H1 (cell line): ENCODE results near the gene CUBN. TPM values are rescaled to one million over a fixed set of nuclear protein-coding genes. Genes with fewer than 3 reads are reported as not detected.

ENCODE experiments used
- CTCF ChIA-PET: fragments of 300-600 bp; sonication (Branson Sonifier 250); formaldehyde crosslinking; loops from one replicate; lab custom pipeline; 2021; ENCODE audit not compliant: partially characterized antibody; lab: Charles Lee
- POLR2A ChIA-PET: fragments of 300-600 bp; sonication (Branson Sonifier 250); formaldehyde crosslinking; loops from one replicate; lab custom pipeline; 2021; ENCODE audit warnings: inconsistent platforms; ENCODE audit not compliant: partially characterized antibody; lab: Charles Lee
- DNase-seq, 2 experiments: peaks; one replicate each; pipeline versions ENCODE4 v3.0.0 to v3.0.0-alpha.2; 2010 to 2022; ENCODE audit warnings: low spot score in 2 of 2, low read depth in 1 of 2, mixed read lengths in 1 of 2
- FAIRE-seq: peaks from 2 replicates; lab custom pipeline; 2011; peaks lifted over from hg19 to GRCh38; lab: Jason Lieb, UNC
- H2AFZ ChIP-seq: 2 replicates; pipeline ENCODE4 v1.8.1; 2012; ENCODE audit warnings: low read length, inconsistent platforms
- H2AK5ac ChIP-seq: 2 replicates; pipeline ENCODE4 v1.6.1; 2013; ENCODE audit warnings: low read depth, low read length
- H2BK120ac ChIP-seq: replicated peaks from 2 replicates; pipeline ENCODE3; 2013; ENCODE audit warnings: low read depth, low read length, inconsistent platforms
- H2BK12ac ChIP-seq: 2 replicates; pipeline ENCODE4 v1.6.1; 2013; ENCODE audit warnings: low read depth, low read length
- H2BK15ac ChIP-seq: 2 replicates; pipeline ENCODE4 v1.6.1; 2013; ENCODE audit warnings: low read length
- H2BK20ac ChIP-seq: 2 replicates; pipeline ENCODE4 v1.6.1; 2013; ENCODE audit warnings: low read length
- H2BK5ac ChIP-seq: 2 replicates; pipeline ENCODE4 v1.6.1; 2013; ENCODE audit warnings: low read depth, low read length
- H3K14ac ChIP-seq: 2 replicates; pipeline ENCODE4 v1.6.1; 2013; ENCODE audit warnings: inconsistent platforms; ENCODE audit not compliant: insufficient read length
- H3K18ac ChIP-seq: 2 replicates; pipeline ENCODE4 v1.6.1; 2013; ENCODE audit warnings: low read length; ENCODE audit errors: extremely low read depth
- H3K23ac ChIP-seq: 2 replicates; pipeline ENCODE4 v1.6.1; 2013; ENCODE audit warnings: inconsistent platforms; ENCODE audit not compliant: insufficient read length
- H3K23me2 ChIP-seq: 2 replicates; pipeline ENCODE4 v1.6.1; 2013; ENCODE audit warnings: low read depth, low read length
- H3K27ac ChIP-seq: 2 replicates; pipeline ENCODE4 v1.6.1; 2011; ENCODE audit warnings: low read depth, low read length, inconsistent platforms
- H3K27me3 ChIP-seq, 4 experiments: replicated peaks in 1 of 4; 1 replicate in 1 of 4; 2 replicates in 3 of 4; pipeline versions ENCODE4 v1.6.1 to v1.8.1; 2011 to 2013; ENCODE audit warnings: low read length in 3 of 4, mild to moderate bottlenecking in 3 of 4, inconsistent platforms in 2 of 4, mixed read lengths in 2 of 4, moderate library complexity in 1 of 4; ENCODE audit not compliant: control insufficient read depth in 3 of 4, insufficient read depth in 3 of 4; ENCODE audit errors: extremely low read depth in 1 of 4
- H3K36me3 ChIP-seq, 4 experiments: 2 replicates each; pipeline versions ENCODE4 v1.6.1 to v1.8.1; 2011 to 2013; ENCODE audit warnings: mild to moderate bottlenecking in 4 of 4, low read length in 3 of 4, moderate library complexity in 2 of 4, control low read depth in 1 of 4, inconsistent platforms in 1 of 4; ENCODE audit not compliant: insufficient read depth in 4 of 4, control insufficient read depth in 2 of 4
- H3K4ac ChIP-seq: replicated peaks from 2 replicates; pipeline ENCODE3; 2013; ENCODE audit warnings: low read length, low read depth, mixed read lengths, inconsistent platforms; ENCODE audit not compliant: insufficient read length
- H3K4me1 ChIP-seq, 4 experiments: replicated peaks in 1 of 4; 1 replicate in 1 of 4; 2 replicates in 3 of 4; pipeline versions ENCODE4 v1.6.1 to v1.8.1; 2011 to 2013; ENCODE audit warnings: low read length in 3 of 4, inconsistent platforms in 2 of 4, mixed read lengths in 1 of 4; ENCODE audit not compliant: insufficient read depth in 4 of 4, control insufficient read depth in 3 of 4
- H3K4me2 ChIP-seq, 2 experiments: 2 replicates each; pipeline versions ENCODE4 v1.6.1 to v1.8.1; 2011 to 2013; ENCODE audit warnings: low read depth in 2 of 2, low read length in 2 of 2, control low read depth in 1 of 2, inconsistent platforms in 1 of 2, mild to moderate bottlenecking in 1 of 2; ENCODE audit not compliant: insufficient read depth in 1 of 2
- H3K4me3 ChIP-seq, 4 experiments: fragments of 200-600, 300-600 bp in 1 of 4; sonication (generic), shearing (Covaris generic), sonication (Bioruptor Twin) in 1 of 4; 2 replicates each; pipeline versions ENCODE4 v1.5.1 to v1.8.1; 2011 to 2016; ENCODE audit warnings: low read length in 4 of 4, low read depth in 3 of 4, control low read depth in 2 of 4, inconsistent platforms in 2 of 4, mild to moderate bottlenecking in 2 of 4, mixed read lengths in 1 of 4, moderate library complexity in 1 of 4; ENCODE audit not compliant: insufficient read depth in 2 of 4; ENCODE audit errors: extremely low read depth in 1 of 4
- H3K56ac ChIP-seq: replicated peaks from 2 replicates; pipeline ENCODE3; 2013; ENCODE audit warnings: low read depth, mild to moderate bottlenecking, mixed read lengths, low read length, inconsistent platforms; ENCODE audit not compliant: insufficient read length
- H3K79me1 ChIP-seq: 2 replicates; pipeline ENCODE4 v1.6.1; 2013; ENCODE audit warnings: low read depth, low read length, control low read depth
- H3K79me2 ChIP-seq, 2 experiments: 2 replicates each; pipeline versions ENCODE4 v1.6.1 to v1.8.1; 2012 to 2013; ENCODE audit warnings: low read length in 2 of 2, mild to moderate bottlenecking in 2 of 2, inconsistent platforms in 1 of 2; ENCODE audit not compliant: insufficient read depth in 2 of 2, control insufficient read depth in 1 of 2
- H3K9ac ChIP-seq, 4 experiments: replicated peaks in 1 of 4; 1 replicate in 1 of 4; 2 replicates in 3 of 4; pipeline versions ENCODE4 v1.6.1 to v1.8.1; 2011 to 2013; ENCODE audit warnings: low read depth in 3 of 4, low read length in 3 of 4, control low read depth in 2 of 4, mild to moderate bottlenecking in 2 of 4, moderate library complexity in 2 of 4, inconsistent platforms in 1 of 4; ENCODE audit errors: extremely low read depth in 1 of 4
- H3K9me3 ChIP-seq, 2 experiments: 2 replicates each; pipeline versions ENCODE4 v1.6.1 to v1.8.1; 2012 to 2013; ENCODE audit warnings: mild to moderate bottlenecking in 2 of 2, moderate library complexity in 2 of 2, control low read depth in 1 of 2, inconsistent platforms in 1 of 2, low read depth in 1 of 2, low read length in 1 of 2, mixed read lengths in 1 of 2; ENCODE audit not compliant: insufficient read depth in 2 of 2
- H4K20me1 ChIP-seq, 2 experiments: replicated peaks in 1 of 2; 2 replicates each; pipeline versions ENCODE3 to v1.8.1; 2011 to 2013; ENCODE audit warnings: inconsistent platforms in 2 of 2, low read length in 2 of 2, mild to moderate bottlenecking in 1 of 2; ENCODE audit not compliant: insufficient read depth in 2 of 2, control insufficient read depth in 1 of 2
- H4K5ac ChIP-seq: 2 replicates; pipeline ENCODE4 v1.6.1; 2013; ENCODE audit warnings: low read length, low read depth, mixed read lengths, inconsistent platforms; ENCODE audit not compliant: insufficient read length
- H4K8ac ChIP-seq: 2 replicates; pipeline ENCODE4 v1.8.0; 2013; ENCODE audit warnings: mild to moderate bottlenecking, moderate library complexity, low read length, inconsistent platforms; ENCODE audit not compliant: insufficient read depth; ENCODE audit errors: extremely low read depth
- H4K91ac ChIP-seq: replicated peaks from 2 replicates; pipeline ENCODE3; 2013; ENCODE audit warnings: low read length, mixed read lengths, inconsistent platforms; ENCODE audit not compliant: insufficient read length
- ASH2L ChIP-seq: fragments of 200-600, 300-600 bp; sonication (generic); IDR thresholded peaks from one replicate; pipeline ENCODE4 v1.7.1; 2017; ENCODE audit warnings: low read length
- CBX8 ChIP-seq: fragments of 300-800, 300-1000 bp; sonication (generic); IDR thresholded peaks from 2 replicates; pipeline ENCODE4 v1.7.1; 2016; ENCODE audit warnings: low read depth, low read length, borderline replicate concordance
- CHD2 ChIP-seq: IDR thresholded peaks from 2 replicates; pipeline ENCODE4 v1.6.1; 2012; ENCODE audit warnings: low read length, improper control_type of control experiment
- FOSL1 ChIP-seq: IDR thresholded peaks from 2 replicates; pipeline ENCODE4 v1.6.1; 2011; ENCODE audit warnings: mild to moderate bottlenecking, low read depth, low read length, moderate library complexity; ENCODE audit not compliant: insufficient read depth
- GTF2F1 ChIP-seq: IDR thresholded peaks from 2 replicates; pipeline ENCODE4 v1.6.1; 2012; ENCODE audit warnings: low read depth, low read length, improper control_type of control experiment, borderline replicate concordance
- MAFK ChIP-seq: IDR thresholded peaks from 2 replicates; pipeline ENCODE4 v1.6.1; 2012; ENCODE audit warnings: low read depth, mild to moderate bottlenecking, improper control_type of control experiment, low read length
- POLR2AphosphoS5 ChIP-seq: IDR thresholded peaks from 2 replicates; pipeline ENCODE4 v1.6.1; 2011; ENCODE audit warnings: low read depth, low read length
- ZNF274 ChIP-seq: IDR thresholded peaks from 2 replicates; pipeline ENCODE4 v1.7.0; 2012; ENCODE audit warnings: low read length, borderline replicate concordance; ENCODE audit errors: extremely low read depth
- polyA plus RNA-seq, 7 experiments: library from polyadenylated mRNA; depleted of rRNA in 3 of 7; stranded (reverse) in 5 of 7; unstranded in 2 of 7; fragments of >200 nt in 5 of 7; fragments of 200-250 nt in 2 of 7; gene quantifications; 1 replicate in 5 of 7; 2 replicates in 1 of 7; 4 replicates in 1 of 7; pipeline versions ENCODE4 v1.2.1 to v1.2.3, GENCODE V29; 2011 to 2013; ENCODE audit warnings: missing spikeins in 2 of 7, mixed read lengths in 2 of 7
- total RNA-seq: library from RNA; stranded (reverse); fragmentation: NEBNext Ultra II Directional; extraction: Animal tissue kit (Norgen Biotek cat#: 25700); gene quantifications from 2 replicates; pipeline ENCODE4 v1.2.1, GENCODE V29; 2021

CUBN gene
- total and polyA plus RNA-seq, 2 of the 8 experiments (the other 6 are each of a cell fraction or from before 2014, with no cell fraction given), result 0.04 to 0.08 TPM

DNA sequence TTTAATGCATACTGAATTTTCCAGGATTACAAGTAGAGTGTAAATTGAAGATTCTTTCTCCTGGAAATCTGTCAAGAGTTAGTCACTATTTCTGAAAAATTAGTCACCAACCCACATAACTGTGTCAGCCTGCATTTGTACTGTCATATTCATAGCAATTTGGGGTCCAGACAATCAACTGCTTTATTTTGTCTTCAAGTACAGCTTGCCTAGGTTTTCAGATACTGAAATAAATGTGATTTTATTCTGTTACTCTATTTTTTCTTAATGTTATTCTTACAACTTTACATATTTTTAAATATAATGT is 55.1 kb downstream of the CUBN start:
- Histone ChIP-seq H3K4me2 (no peak overlapping the region), H3K9me3 (no peaks in the 10 kb centered on the region), H3K4ac (no peak overlapping the region), H3K56ac (no peak overlapping the region), H2AK5ac (no peak overlapping the region), H3K27ac (no peak overlapping the region), H3K79me2 (no peaks in the 10 kb centered on the region), H2BK120ac (no peak overlapping the region), H4K5ac (no peak overlapping the region), H3K4me3 (no peak overlapping the region), H4K20me1 (no peaks in the 10 kb centered on the region), H2BK5ac (no peak overlapping the region), H4K8ac (no peak overlapping the region), H3K36me3 (no peaks in the 10 kb centered on the region), H3K9ac (no peak overlapping the region), H4K91ac (no peak overlapping the region), H3K23me2 (no peaks in the 10 kb centered on the region), H3K27me3 (no peaks in the 10 kb centered on the region), H3K18ac (no peak overlapping the region), H2BK15ac (no peak overlapping the region), H2AFZ (no peak overlapping the region), H3K4me1 (no peaks in the 10 kb centered on the region), H3K23ac (no peak overlapping the region), H2BK12ac (no peak overlapping the region), H2BK20ac (no peak overlapping the region), H3K14ac (no peak overlapping the region), H3K79me1 (no peaks in the 10 kb centered on the region)
- CTCF ChIA-PET, result no interaction called here
- FAIRE-seq, result no peak
- POLR2A ChIA-PET, result no interaction called here
- DNase-seq, result no peak
- no peak for TF ChIP-seq CBX8
- TF ChIP-seq CHD2, result no peak
- no peak for TF ChIP-seq FOSL1
- no peak for TF ChIP-seq ZNF274
- no peak for TF ChIP-seq ASH2L
- no peak for TF ChIP-seq MAFK
- TF ChIP-seq GTF2F1, result no peak
- TF ChIP-seq POLR2AphosphoS5, result no peak
